GM12878 (cell line): ENCODE measurements around the gene GGT5. TPM values are rescaled to one million over a fixed set of nuclear protein-coding genes. Genes with fewer than 3 reads are reported as not detected.

Experiments
- ATAC-seq: fragments of 200-7000 bp; cut with Tn5 transposase; 3 replicates; pipeline ENCODE4 v1.9.1; 2020; ENCODE audit warnings: mild to moderate bottlenecking, moderate library complexity
- BruUV-seq: library from RNA; stranded (reverse); fragments of 400-500 nt; replicated peaks from 2 replicates; lab custom pipeline; 2021; lab: Mats Ljungman, UMichigan
- CTCF ChIA-PET: fragments of 300-600 bp; sonication (Branson Sonifier 250); formaldehyde crosslinking; extraction: SDS; loops from one replicate; lab custom pipeline; 2021; ENCODE audit warnings: inconsistent platforms; lab: Yijun Ruan, JAX
- POLR2A ChIA-PET: fragments of 350-600 bp; formaldehyde crosslinking; extraction: SDS; loops from one replicate; lab custom pipeline; 2021; ENCODE audit warnings: inconsistent platforms; lab: Charles Lee
- RAD21 ChIA-PET: fragments of 300-600 bp; sonication (Branson Sonifier 250); formaldehyde crosslinking; loops from one replicate; lab custom pipeline; 2023; ENCODE audit warnings: antibody characterized with exemption; ENCODE audit not compliant: unreplicated experiment; lab: Charles Lee
- SMC1A ChIA-PET: fragments of 300-600 bp; sonication (Branson Sonifier 250); formaldehyde crosslinking; loops from one replicate; lab custom pipeline; 2023; ENCODE audit not compliant: unreplicated experiment, uncharacterized antibody; lab: Charles Lee
- DNase-seq: peaks from one replicate; pipeline ENCODE4 v3.0.0-alpha.2; 2011; ENCODE audit warnings: low read depth, low spot score
- FAIRE-seq: peaks from 3 replicates; lab custom pipeline; 2011; peaks lifted over from hg19 to GRCh38; lab: Jason Lieb, UNC
- H2AFZ ChIP-seq: 2 replicates; pipeline ENCODE4 v1.6.0; 2011; ENCODE audit warnings: low read depth, low read length, control low read depth; ENCODE audit not compliant: control insufficient read depth
- H3K27ac ChIP-seq: 2 replicates; pipeline ENCODE4 v1.5.1; 2011; ENCODE audit warnings: control low read depth; ENCODE audit not compliant: control insufficient read depth, insufficient read depth
- H3K27me3 ChIP-seq, 2 experiments: replicated peaks in 1 of 2; 2 replicates each; pipeline versions ENCODE4 v1.6.0 to v1.6.1; 2011; ENCODE audit warnings: low read length in 1 of 2; ENCODE audit not compliant: control insufficient read depth in 2 of 2, insufficient read depth in 2 of 2
- H3K36me3 ChIP-seq, 2 experiments: 2 replicates each; pipeline ENCODE4 v1.5.1; 2011; ENCODE audit warnings: low read length in 1 of 2; ENCODE audit not compliant: control insufficient read depth in 2 of 2, insufficient read depth in 2 of 2
- H3K4me1 ChIP-seq: 2 replicates; pipeline ENCODE4 v1.6.1; 2011; ENCODE audit warnings: mild to moderate bottlenecking, low read length, moderate library complexity, mixed read lengths; ENCODE audit not compliant: control insufficient read depth, insufficient read depth
- H3K4me2 ChIP-seq: 2 replicates; pipeline ENCODE4 v1.6.0; 2011; ENCODE audit warnings: control low read depth; ENCODE audit not compliant: control insufficient read depth, insufficient read depth
- H3K4me3 ChIP-seq: fragments of 200-600 bp; sonication (generic); 2 replicates; pipeline ENCODE4 v1.5.1; 2016
- H3K79me2 ChIP-seq: 2 replicates; pipeline ENCODE4 v1.6.0; 2011; ENCODE audit warnings: low read length; ENCODE audit not compliant: control insufficient read depth, insufficient read depth
- H3K9ac ChIP-seq: 2 replicates; pipeline ENCODE4 v1.8.0; 2011; ENCODE audit warnings: low read length, control low read depth, mixed read lengths; ENCODE audit not compliant: control insufficient read depth, insufficient read depth
- H3K9me3 ChIP-seq: replicated peaks from 3 replicates; pipeline ENCODE4 v1.5.1; 2011; ENCODE audit warnings: mild to moderate bottlenecking, low read length; ENCODE audit not compliant: control insufficient read depth, insufficient read depth
- H4K20me1 ChIP-seq: 2 replicates; pipeline ENCODE4 v1.6.0; 2011; ENCODE audit not compliant: control insufficient read depth, insufficient read depth
- DPF2 ChIP-seq: fragments of 450-650 bp; IDR thresholded peaks from 2 replicates; pipeline ENCODE4 v1.6.1; 2017; ENCODE audit warnings: mild to moderate bottlenecking
- MYC ChIP-seq: IDR thresholded peaks from 2 replicates; pipeline ENCODE4 v1.6.1; 2011; ENCODE audit warnings: mild to moderate bottlenecking, low read length, moderate library complexity, inconsistent platforms; ENCODE audit not compliant: insufficient read depth, insufficient replicate concordance, insufficient read length, severe bottlenecking
- NR2F1 ChIP-seq: fragments of 450-650 bp; conservative IDR thresholded peaks from 2 replicates; pipeline ENCODE4 v1.6.1; 2017; ENCODE audit warnings: mild to moderate bottlenecking
- USF1 ChIP-seq: IDR thresholded peaks from 2 replicates; pipeline ENCODE4 v1.6.1; 2011; ENCODE audit warnings: borderline replicate concordance, low read depth, mild to moderate bottlenecking, moderate library complexity, mixed read lengths, low read length; ENCODE audit not compliant: insufficient read depth; ENCODE audit errors: extremely low read length
- WGBS: methylation state at CpG from one replicate; pipeline ENCODE4 v1.1.6; 2016; ENCODE audit warnings: low lambda C conversion rate; ENCODE audit not compliant: insufficient replicate concordance, insufficient coverage; ENCODE audit errors: missing lambda C conversion rate; 5-methylcytosine and 5-hydroxymethylcytosine counted together
- in situ Hi-C: fragments of 300-500 bp; cut with MboI; formaldehyde crosslinking; loops from 9 replicates; pipeline ENCODE4 v1.14.3; 2018; ENCODE audit warnings: mixed read lengths
- intact Hi-C: fragments of 100-400 bp; cut with micrococcal nuclease; formaldehyde crosslinking; loops from one replicate; pipeline ENCODE4 v1.14.2; 2022; ENCODE audit not compliant: unreplicated experiment
- polyA plus RNA-seq, 11 experiments: library from polyadenylated mRNA; depleted of rRNA in 4 of 11; unstranded in 6 of 11; stranded (reverse) in 5 of 11; fragments of >200 nt; fragmentation: Nextera tagmentation in 4 of 11; fragmentation: Illumina TruSeq in 1 of 11; extraction: Ambion mirVana in 4 of 11; extraction: Trizol in 1 of 11; gene quantifications; 1 replicate in 1 of 11; 2 replicates in 10 of 11; pipeline versions ENCODE4 v1.2.1 to v1.2.3, GENCODE V29; 2011 to 2016; ENCODE audit warnings: inconsistent platforms in 2 of 11, missing spikeins in 2 of 11, low read depth in 1 of 11
- total RNA-seq, 4 experiments: library from RNA; depleted of rRNA in 3 of 4; stranded (reverse); fragments of >200 nt in 3 of 4; fragmentation: Illumina TruSeq in 1 of 4; extraction: Trizol in 1 of 4; gene quantifications; 2 replicates each; pipeline versions ENCODE4 v1.2.1 to v1.2.3, GENCODE V29; 2013 to 2021

GGT5 gene
- total and polyA plus RNA-seq, 10 of the 15 experiments (the other 5 are each of a cell fraction or from before 2014, with no cell fraction given): 0.34 TPM; not detected in 9

GRCh38 chr22:24181996-24182899 lies 62.6 kb downstream of the GGT5 start (continued):
- TF ChIP-seq MYC (no peak), DPF2 (no peak), USF1 (no peak)

GRCh38 chr22:24181088-24181995 lies 63.5 kb downstream of the GGT5 start, which contains the start of gene SUSD2:
Gene SUSD2 (plus strand): TSS chr22:24181487. CDS start chr22:24181520, 33 bp downstream.
- ATAC-seq: no peak
- no peak for DNase-seq
- no peaks in the 10 kb centered on the region for H3K79me2 ChIP-seq
- no peak for TF ChIP-seq NR2F1
- FAIRE-seq: no peak
- no peak within 1 kb of the TSS for H2AFZ ChIP-seq
- no peaks in the 10 kb centered on the region for H3K9me3 ChIP-seq
- in situ Hi-C loops (no loop called here), intact Hi-C loops (no loop called here)
- H3K4me2 ChIP-seq: no peak within 1 kb of the TSS
- H3K4me1 ChIP-seq: no peaks in the 10 kb centered on the region; the same call in 1 of the 2 replicates
- H4K20me1 ChIP-seq: no peaks in the 10 kb centered on the region
- CTCF ChIA-PET: no interaction called here
- SMC1A ChIA-PET: no interaction called here
- 64% methylated on average over 26 of the region's 35 CpGs for WGBS
- no peak within 1 kb of the TSS for H3K9ac ChIP-seq
- POLR2A ChIA-PET: no interaction called here
- no peaks in the 10 kb centered on the region for H3K27me3 ChIP-seq
- no peak within 1 kb of the TSS for H3K27ac ChIP-seq
- peaks cover 0 to 1% of the 10 kb centered on the region in 2 experiments; a peak in 1 of 4 replicates for H3K36me3 ChIP-seq
- BruUV-seq: no TSS peak
- H3K4me3 ChIP-seq: no peak within 1 kb of the TSS
- RAD21 ChIA-PET: no interaction called here
